GM12801 (cell line): ENCODE results near the gene AMPD3.

Experiments used
- TF ChIP-seq, protein P1 (sequence below): IDR thresholded peaks from one replicate; pipeline ENCODE4 v1.5.1; 2011; ENCODE audit warnings: control low read depth; ENCODE audit not compliant: insufficient read length; ENCODE audit errors: extremely low read depth

AMPD3 gene

DNA sequence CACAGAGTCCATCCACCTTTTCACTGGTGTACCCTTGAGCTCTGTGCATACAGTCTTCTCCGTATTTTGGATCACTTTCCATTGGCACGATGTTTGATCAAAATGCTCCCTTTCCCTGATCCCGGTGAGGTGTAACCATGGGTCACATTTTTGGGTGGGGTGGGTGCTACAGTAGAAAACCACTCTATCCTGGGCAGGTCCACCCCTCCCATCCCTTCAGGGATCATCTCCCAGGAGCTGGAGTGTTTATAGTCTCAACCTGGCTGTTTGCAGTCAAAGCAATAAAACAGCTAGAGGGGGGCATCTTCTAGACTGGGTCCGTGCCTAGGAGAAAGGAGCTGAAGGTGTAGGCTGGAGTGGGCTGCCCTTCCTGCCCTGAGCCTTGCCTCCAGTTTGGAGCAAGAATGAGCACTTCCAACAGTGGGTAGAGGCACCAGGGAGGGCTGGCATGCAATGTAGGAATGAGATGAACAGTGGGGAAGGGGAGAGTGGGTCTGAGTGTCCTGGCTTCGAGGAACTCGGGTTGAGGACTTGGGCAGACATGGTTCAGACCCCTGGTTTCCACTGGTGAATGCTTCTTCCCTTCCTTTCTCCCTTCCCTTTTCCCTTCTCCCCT lies 47.1 kb downstream of the AMPD3 start:
- TF ChIP-seq, protein P1, sequence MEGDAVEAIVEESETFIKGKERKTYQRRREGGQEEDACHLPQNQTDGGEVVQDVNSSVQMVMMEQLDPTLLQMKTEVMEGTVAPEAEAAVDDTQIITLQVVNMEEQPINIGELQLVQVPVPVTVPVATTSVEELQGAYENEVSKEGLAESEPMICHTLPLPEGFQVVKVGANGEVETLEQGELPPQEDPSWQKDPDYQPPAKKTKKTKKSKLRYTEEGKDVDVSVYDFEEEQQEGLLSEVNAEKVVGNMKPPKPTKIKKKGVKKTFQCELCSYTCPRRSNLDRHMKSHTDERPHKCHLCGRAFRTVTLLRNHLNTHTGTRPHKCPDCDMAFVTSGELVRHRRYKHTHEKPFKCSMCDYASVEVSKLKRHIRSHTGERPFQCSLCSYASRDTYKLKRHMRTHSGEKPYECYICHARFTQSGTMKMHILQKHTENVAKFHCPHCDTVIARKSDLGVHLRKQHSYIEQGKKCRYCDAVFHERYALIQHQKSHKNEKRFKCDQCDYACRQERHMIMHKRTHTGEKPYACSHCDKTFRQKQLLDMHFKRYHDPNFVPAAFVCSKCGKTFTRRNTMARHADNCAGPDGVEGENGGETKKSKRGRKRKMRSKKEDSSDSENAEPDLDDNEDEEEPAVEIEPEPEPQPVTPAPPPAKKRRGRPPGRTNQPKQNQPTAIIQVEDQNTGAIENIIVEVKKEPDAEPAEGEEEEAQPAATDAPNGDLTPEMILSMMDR: no peak

DNA sequence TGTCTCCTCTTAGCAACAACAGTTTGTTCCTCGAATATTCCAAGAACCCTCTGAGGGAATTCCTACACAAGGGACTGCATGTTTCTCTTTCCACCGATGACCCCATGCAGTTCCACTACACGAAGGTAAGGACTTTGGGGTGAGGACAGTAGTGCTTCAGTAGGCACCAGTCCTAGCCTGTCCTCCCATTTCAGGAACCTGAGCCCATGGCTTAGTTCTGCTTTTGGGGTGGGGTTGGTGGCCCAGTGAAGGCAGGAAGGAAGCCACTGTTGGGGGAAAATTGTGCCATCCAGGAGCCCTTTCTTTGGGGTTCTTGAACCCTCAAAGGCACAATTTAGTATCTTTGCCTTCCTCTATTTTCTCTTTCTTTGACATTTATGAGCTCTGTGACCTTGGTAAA lies 47.7 kb downstream of the AMPD3 start:
- TF ChIP-seq, protein P1: no peak

DNA sequence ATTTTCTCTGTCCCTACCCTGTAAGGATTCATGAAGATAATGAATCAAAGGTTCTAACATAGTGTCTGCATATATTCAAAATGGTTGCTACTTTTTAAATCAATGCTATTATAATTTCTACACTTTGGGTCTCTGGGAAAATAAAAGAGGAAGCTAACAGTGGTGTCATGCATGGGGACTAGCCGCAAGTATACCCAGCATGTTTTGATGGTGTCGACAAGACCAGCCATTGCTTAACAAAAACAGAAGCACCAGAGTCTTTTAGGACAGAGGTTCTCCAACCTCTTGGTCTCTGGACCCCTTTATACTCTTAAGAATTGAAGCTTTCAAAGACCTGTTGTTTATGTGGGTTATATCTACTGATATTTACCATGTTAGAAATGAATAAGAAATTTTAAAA lies 48.2 kb downstream of the AMPD3 start:
- TF ChIP-seq, protein P1: no peak

DNA sequence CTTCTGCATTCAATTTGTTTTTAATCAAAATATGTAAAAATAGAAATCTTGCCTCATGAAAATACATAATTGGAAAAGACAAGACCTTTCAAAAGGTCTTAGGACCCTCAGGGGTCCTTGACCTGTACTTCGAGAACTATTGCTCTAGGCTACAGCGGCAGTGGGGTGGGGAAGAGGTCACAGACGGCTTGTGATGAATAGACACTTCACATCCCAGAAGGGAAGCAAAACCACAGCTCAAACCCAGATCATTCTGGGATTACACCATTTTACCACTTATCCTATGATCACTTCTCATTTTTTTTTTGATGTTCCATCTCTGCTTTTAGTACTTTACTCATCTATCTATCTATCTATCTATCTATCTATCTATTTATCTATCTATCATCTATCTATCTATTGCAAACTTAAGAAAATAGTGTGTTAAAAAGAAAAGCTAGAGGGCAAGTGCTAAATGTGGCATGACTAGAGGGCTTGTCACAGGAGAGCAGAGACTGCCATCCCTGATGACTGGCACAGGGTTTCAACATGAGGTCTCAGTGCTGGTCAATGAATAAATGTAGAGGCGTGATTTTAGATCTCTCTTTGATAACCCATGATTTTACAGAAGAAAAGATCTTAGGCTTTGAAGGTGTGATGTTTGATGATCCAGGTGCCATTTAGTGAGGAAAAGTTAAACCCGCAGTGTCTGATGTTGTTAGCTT lies 48.9 kb downstream of the AMPD3 start:
- TF ChIP-seq, protein P1: no peak

DNA sequence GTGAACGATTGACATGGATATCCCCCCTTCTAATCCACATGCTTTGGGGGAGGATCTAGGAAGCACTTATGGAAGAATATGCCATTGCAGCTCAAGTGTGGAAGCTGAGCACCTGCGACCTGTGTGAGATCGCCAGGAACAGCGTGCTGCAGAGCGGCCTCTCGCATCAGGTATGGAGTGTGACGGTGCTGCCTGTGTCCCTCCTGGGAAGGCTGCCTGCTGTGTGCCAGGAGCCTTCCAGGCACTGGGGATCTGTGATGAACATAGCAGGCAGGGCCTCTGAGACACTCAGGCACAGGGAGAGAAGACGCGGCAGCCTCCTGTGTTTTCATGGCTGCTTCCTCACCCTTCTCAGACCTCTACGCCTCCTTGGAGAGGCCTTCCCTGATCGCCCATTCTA lies 49.4 kb downstream of the AMPD3 start:
- TF ChIP-seq, protein P1: no peak

DNA sequence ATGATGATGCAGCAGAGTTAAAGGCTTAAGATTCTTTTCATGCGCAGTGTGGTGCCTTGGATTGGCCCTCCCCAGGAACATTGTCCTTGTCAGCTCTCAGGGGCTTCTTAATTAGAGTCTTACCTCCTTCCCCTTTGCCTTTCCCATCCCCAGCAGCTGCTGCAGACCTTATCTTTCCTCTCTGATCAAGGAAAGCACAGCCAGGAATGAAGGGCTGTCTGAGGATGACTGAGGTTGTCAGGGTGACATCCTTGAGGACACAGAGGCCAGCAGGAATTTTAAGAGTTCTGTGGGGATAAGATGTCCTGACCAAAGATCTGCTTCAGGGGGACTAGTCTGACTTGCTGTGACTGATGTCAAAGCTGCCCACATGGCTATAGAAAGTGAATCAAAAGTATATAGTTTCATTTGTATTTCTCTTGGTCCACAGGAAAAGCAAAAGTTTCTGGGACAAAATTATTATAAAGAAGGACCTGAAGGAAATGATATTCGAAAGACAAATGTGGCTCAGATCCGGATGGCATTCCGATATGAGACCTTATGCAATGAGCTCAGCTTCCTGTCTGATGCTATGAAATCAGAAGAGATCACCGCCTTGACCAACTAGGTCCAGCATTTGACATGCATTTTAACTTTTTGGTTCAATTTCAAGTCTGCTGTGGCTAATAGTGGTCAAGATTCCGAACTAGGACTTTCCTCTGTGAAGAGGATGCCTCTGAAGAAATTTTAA lies 50.4 kb downstream of the AMPD3 start:
- TF ChIP-seq, protein P1: no peak

DNA sequence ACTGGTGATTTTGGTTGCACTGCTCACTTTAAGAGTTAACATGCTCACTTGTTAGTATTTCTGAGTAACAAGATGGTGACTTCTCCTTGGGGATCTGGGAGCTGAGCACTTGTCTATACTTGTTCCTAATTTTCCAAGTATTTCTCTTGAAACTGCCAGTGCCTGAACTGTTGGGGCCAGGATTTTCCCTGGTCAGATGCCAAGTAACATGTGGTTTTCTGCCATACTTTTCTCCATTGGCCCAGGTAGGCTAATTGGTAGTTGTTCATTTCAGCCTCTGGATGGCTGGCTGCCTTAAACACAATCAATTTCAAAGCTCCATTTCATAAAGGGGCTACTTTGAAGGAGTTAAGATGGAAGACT lies 50.9 kb downstream of the AMPD3 start:
- TF ChIP-seq, protein P1: no peak
